Mucosa of rectum (tissue), 2 donors: ENCODE data around the gene TLX3.

ENCODE experiments used
- H3K27ac ChIP-seq, 2 donors: one replicate each; pipeline ENCODE4 v1.7.0; 2013; ENCODE audit warnings: inconsistent platforms in 2 of 2, low read depth in 2 of 2, low read length in 2 of 2
- H3K27me3 ChIP-seq, 2 donors: one replicate each; pipeline ENCODE4 v1.7.0; 2013; ENCODE audit warnings: low read length in 2 of 2; ENCODE audit not compliant: control insufficient read depth in 2 of 2, insufficient read depth in 2 of 2
- H3K36me3 ChIP-seq, 2 donors: one replicate each; pipeline ENCODE4 v1.7.0; 2013; ENCODE audit warnings: low read length in 2 of 2; ENCODE audit not compliant: control insufficient read depth in 2 of 2, insufficient read depth in 2 of 2
- H3K4me1 ChIP-seq, 2 donors: one replicate each; pipeline ENCODE4 v1.7.0; 2013; ENCODE audit warnings: low read length in 2 of 2, mild to moderate bottlenecking in 1 of 2; ENCODE audit not compliant: control insufficient read depth in 2 of 2, insufficient read depth in 2 of 2
- H3K4me3 ChIP-seq, 2 donors: one replicate each; pipeline ENCODE4 v1.7.0; 2013; ENCODE audit warnings: low read length in 2 of 2
- H3K9ac ChIP-seq, 2 donors: one replicate each; pipeline ENCODE4 v1.7.0; 2013; ENCODE audit warnings: low read length in 2 of 2, low read depth in 1 of 2, mild to moderate bottlenecking in 1 of 2
- H3K9me3 ChIP-seq, 2 donors: one replicate each; pipeline ENCODE4 v1.7.0; 2013; ENCODE audit warnings: low read length in 2 of 2; ENCODE audit not compliant: control insufficient read depth in 2 of 2
- donor health status: healthy.
- donor health status: Normal muscosa, but diverticular disease.

The TLX3 gene

DNA sequence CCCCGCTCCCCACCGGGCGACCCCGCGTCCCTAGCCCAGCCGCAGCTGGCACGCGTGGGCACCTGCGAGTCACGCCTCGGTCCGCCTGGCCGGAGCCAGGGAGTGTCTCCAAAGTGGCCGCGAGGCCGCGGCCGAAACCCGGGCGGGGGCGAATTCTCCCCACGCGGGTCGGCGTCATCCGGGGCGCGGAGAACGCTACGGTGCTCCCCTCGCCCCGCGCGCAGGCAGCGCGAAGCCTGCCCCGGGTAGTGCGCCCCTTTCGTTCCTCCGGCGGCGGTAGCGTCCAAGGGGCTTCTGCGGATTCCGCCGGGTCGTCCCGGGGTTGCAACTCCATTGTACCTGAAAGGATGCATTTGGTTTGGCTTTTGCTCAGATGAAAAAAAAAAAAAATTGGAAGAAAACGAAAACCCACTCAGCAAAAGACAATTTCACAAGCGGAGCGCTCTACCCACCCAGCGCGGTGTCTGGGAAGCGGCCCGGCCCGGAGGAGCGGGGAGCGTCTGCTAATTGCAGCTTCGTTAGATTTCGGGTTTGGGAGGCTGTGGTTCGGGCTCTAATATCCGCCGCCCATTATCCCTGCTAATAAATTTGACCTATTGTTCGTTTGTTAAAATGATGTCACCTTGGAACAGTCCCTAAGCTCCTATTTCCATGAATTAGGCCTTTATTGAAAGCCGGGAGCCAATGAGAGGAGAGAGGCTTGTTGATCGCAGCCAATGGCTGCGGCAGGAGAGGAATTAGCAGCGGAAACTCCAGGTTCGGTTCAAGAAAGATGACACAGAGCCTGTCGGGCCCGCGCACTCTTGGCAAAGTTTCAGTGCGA, at the start of gene TLX3:
Gene TLX3 (plus strand): TSS at position 796 of the 823 bp plus-strand sequence. CDS start 118 bp downstream, outside the sequence.
- Histone ChIP-seq H3K9me3 (no peaks in the 10 kb centered on the region), H3K9ac (no peak within 1 kb of the TSS), H3K4me3 (no peak within 1 kb of the TSS), H3K27me3 (peaks cover 66 to 70% of the 10 kb centered on the region in 2 donors), H3K4me1 (peaks cover 6 to 9% of the 10 kb centered on the region in 2 donors), H3K36me3 (no peaks in the 10 kb centered on the region), H3K27ac (no peak within 1 kb of the TSS)

DNA sequence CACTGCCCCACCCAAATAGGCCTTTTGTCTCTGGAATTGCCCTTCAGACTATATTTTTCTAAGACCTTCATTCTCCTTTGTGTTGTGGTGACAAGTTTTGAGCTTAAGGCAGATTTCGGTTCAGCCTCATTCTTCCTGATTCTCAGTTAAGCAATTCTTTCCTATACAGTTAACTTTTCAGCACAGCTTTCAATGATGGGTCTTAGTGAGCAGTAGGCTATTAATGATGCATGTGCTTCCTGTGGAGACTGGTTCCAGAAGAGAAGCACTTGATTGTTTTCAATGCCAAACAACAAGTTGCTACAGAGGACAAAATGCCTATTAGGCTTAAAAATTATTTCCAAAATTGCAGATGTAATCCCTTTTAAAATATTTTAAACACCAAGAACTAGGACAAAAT, 47.7 kb upstream of the TLX3 start:
- Histone ChIP-seq H3K4me1 (no peaks in the 10 kb centered on the region), H3K27me3 (no peaks in the 10 kb centered on the region), H3K36me3 (no peaks in the 10 kb centered on the region), H3K9ac (no peak overlapping the region), H3K4me3 (no peak overlapping the region), H3K27ac (no peak overlapping the region), H3K9me3 (no peaks in the 10 kb centered on the region)

GRCh38 chr5:171261904-171262303, 47.1 kb upstream of the TLX3 start:
- Histone ChIP-seq H3K36me3 (no peaks in the 10 kb centered on the region), H3K9ac (no peak overlapping the region), H3K27me3 (no peaks in the 10 kb centered on the region), H3K9me3 (no peaks in the 10 kb centered on the region), H3K27ac (no peak overlapping the region), H3K4me3 (no peak overlapping the region), H3K4me1 (no peaks in the 10 kb centered on the region)

DNA sequence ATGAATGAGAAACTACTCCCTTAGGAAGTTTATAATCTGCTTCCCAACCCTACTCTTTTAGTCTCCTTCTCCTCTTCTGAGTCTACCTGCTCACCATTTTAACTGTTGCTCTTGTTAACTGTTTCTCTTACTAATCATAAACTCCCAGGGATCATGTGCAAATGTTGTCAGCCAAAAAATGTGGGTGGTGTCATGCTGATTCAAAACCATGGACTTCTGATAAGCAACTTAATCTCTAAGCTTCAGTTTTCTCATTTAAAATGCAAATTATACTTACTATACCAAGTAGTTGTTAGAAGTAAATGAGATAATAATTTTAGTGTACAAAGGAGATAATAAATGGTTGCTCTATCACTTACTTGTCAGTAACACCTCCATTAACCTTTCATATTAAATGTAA, 45.9 kb upstream of the TLX3 start:
- no peak overlapping the region for H3K27ac ChIP-seq
- H3K9ac ChIP-seq = no peak overlapping the region
- no peaks in the 10 kb centered on the region for H3K27me3 ChIP-seq
- no peaks in the 10 kb centered on the region for H3K9me3 ChIP-seq
- no peaks in the 10 kb centered on the region for H3K4me1 ChIP-seq
- H3K4me3 ChIP-seq = no peak overlapping the region
- no peaks in the 10 kb centered on the region for H3K36me3 ChIP-seq

GRCh38 chr5:171264843-171265242, 44.2 kb upstream of the TLX3 start:
- Histone ChIP-seq H3K27ac (no peak overlapping the region), H3K36me3 (no peaks in the 10 kb centered on the region), H3K27me3 (no peaks in the 10 kb centered on the region), H3K4me3 (no peak overlapping the region), H3K9ac (no peak overlapping the region), H3K4me1 (no peaks in the 10 kb centered on the region), H3K9me3 (no peaks in the 10 kb centered on the region)

- Histone ChIP-seq H3K9me3 (no peaks in the 10 kb centered on the region), H3K4me1 (no peaks in the 10 kb centered on the region), H3K9ac (no peak overlapping the region), H3K4me3 (no peak overlapping the region), H3K27me3 (no peaks in the 10 kb centered on the region), H3K36me3 (no peaks in the 10 kb centered on the region), H3K27ac (no peak overlapping the region)
These were observed 40.1 kb upstream of the TLX3 start for GRCh38 chr5:171268700-171269620.

GRCh38 chr5:171269717-171270116, 39.3 kb upstream of the TLX3 start:
- Histone ChIP-seq H3K36me3 (no peaks in the 10 kb centered on the region), H3K4me3 (no peak overlapping the region), H3K27me3 (no peaks in the 10 kb centered on the region), H3K9me3 (no peaks in the 10 kb centered on the region), H3K4me1 (no peaks in the 10 kb centered on the region), H3K9ac (no peak overlapping the region), H3K27ac (no peak overlapping the region)

DNA sequence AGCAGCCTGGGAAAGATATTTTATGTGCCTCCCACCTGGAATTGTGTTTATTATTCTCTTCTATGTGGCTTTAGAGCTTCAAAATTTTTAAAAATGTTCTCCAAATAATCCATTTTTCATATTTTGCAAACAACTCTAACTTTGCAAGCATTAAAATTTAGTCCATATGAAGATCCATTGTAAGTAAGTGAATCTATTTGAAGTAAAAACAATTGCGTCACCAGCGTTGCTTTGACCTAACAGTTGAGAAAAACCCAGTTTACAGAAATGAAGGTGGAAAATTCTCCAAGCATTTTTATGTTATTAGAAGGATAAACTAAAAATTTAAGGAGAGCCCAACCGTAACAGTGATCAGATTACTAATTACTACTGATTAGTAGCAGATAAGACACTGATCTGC, 38.9 kb upstream of the TLX3 start:
- Histone ChIP-seq H3K9me3 (no peaks in the 10 kb centered on the region), H3K9ac (no peak overlapping the region), H3K36me3 (no peaks in the 10 kb centered on the region), H3K27me3 (no peaks in the 10 kb centered on the region), H3K4me1 (no peaks in the 10 kb centered on the region), H3K4me3 (no peak overlapping the region), H3K27ac (no peak overlapping the region)

- Histone ChIP-seq H3K4me1 (no peaks in the 10 kb centered on the region), H3K9me3 (no peaks in the 10 kb centered on the region), H3K9ac (no peak overlapping the region), H3K27ac (no peak overlapping the region), H3K36me3 (no peaks in the 10 kb centered on the region), H3K27me3 (no peaks in the 10 kb centered on the region), H3K4me3 (no peak overlapping the region)
These were observed 37.2 kb upstream of the TLX3 start for GRCh38 chr5:171271798-171272197.
